Smooth muscle cell (in vitro differentiated cells): ENCODE data around the gene ZNF322. TPM values are rescaled to one million over a fixed set of nuclear protein-coding genes. Genes with fewer than 3 reads are reported as not detected.

ENCODE experiments used
- DNase-seq: peaks from one replicate; lab custom pipeline; 2025; ENCODE audit not compliant: unreplicated experiment; lab: John Stamatoyannopoulos, UW
- H2AFZ ChIP-seq: fragments of 200-600 bp; sonication (generic); 2 replicates; pipeline ENCODE4 v1.6.0; 2016; ENCODE audit warnings: antibody characterized with exemption, low read depth, mild to moderate bottlenecking
- H3F3A ChIP-seq: fragments of 200-600 bp; sonication (generic); 2 replicates; pipeline ENCODE4 v1.6.0; 2017; ENCODE audit warnings: antibody characterized with exemption, low read depth
- H3K27ac ChIP-seq: fragments of 200-600 bp; sonication (generic); 2 replicates; pipeline ENCODE4 v1.5.1; 2016; ENCODE audit warnings: low read depth, mild to moderate bottlenecking
- H3K27me3 ChIP-seq: fragments of 200-600 bp; sonication (generic); 2 replicates; pipeline ENCODE4 v1.6.1; 2016; ENCODE audit warnings: low read depth, mild to moderate bottlenecking
- H3K36me3 ChIP-seq: fragments of 200-600 bp; sonication (generic); 2 replicates; pipeline ENCODE4 v1.5.1; 2016; ENCODE audit warnings: low read depth
- H3K4me1 ChIP-seq: fragments of 200-600 bp; sonication (generic); 2 replicates; pipeline ENCODE4 v1.5.1; 2016; ENCODE audit warnings: low read depth
- H3K4me2 ChIP-seq: fragments of 200-600 bp; sonication (generic); 2 replicates; pipeline ENCODE4 v1.6.0; 2016; ENCODE audit warnings: mild to moderate bottlenecking
- H3K4me3 ChIP-seq: fragments of 200-600 bp; sonication (generic); 2 replicates; pipeline ENCODE4 v1.5.1; 2016; ENCODE audit warnings: mild to moderate bottlenecking
- H3K79me2 ChIP-seq: fragments of 200-600 bp; sonication (generic); 2 replicates; pipeline ENCODE4 v1.6.0; 2016; ENCODE audit warnings: low read depth, mild to moderate bottlenecking
- H3K9ac ChIP-seq: fragments of 200-600 bp; sonication (generic); 2 replicates; pipeline ENCODE4 v1.6.0; 2016; ENCODE audit warnings: low read depth
- H3K9me3 ChIP-seq: fragments of 200-600 bp; sonication (generic); replicated peaks from 2 replicates; pipeline ENCODE4 v1.5.1; 2016; ENCODE audit warnings: low read depth
- H4K20me1 ChIP-seq: fragments of 200-600 bp; sonication (generic); 2 replicates; pipeline ENCODE4 v1.6.0; 2016; ENCODE audit warnings: low read depth
- CTCF ChIP-seq: fragments of 200-600 bp; sonication (generic); IDR thresholded peaks from 2 replicates; pipeline ENCODE4 v1.5.1; 2017; ENCODE audit warnings: borderline replicate concordance, mild to moderate bottlenecking, antibody characterized with exemption; ENCODE audit not compliant: insufficient read depth, poor library complexity, severe bottlenecking
- WGBS: methylation state at CpG from one replicate; pipeline ENCODE4 v1.1.7; 2016; ENCODE audit warnings: low lambda C conversion rate; 5-methylcytosine and 5-hydroxymethylcytosine counted together
- polyA plus RNA-seq: library from polyadenylated mRNA; unstranded; fragments of >200 nt; fragmentation: Nextera tagmentation; extraction: Ambion mirVana; gene quantifications from 2 replicates; pipeline ENCODE4 v1.2.1, GENCODE V29; 2016
- total RNA-seq: library from RNA; depleted of rRNA; stranded (reverse); fragments of >200 nt; gene quantifications from 2 replicates; pipeline ENCODE4 v1.2.3, GENCODE V29; 2014

The ZNF322 gene
- total and polyA plus RNA-seq, 2 experiments from 2014 or later: 13.7 to 23.9 TPM

GRCh38 chr6:26653007-26653406 lies 6.5 kb downstream of the ZNF322 start:
- H3K4me2 ChIP-seq: no peak overlapping the region
- no peak overlapping the region for H3K9ac ChIP-seq
- no peak overlapping the region for H3K4me3 ChIP-seq
- H3K79me2 ChIP-seq: peaks cover 94% of the 10 kb centered on the region
- H3K4me1 ChIP-seq: peaks cover 3% of the 10 kb centered on the region
- peaks cover 51% of the 10 kb centered on the region for H4K20me1 ChIP-seq
- no peak overlapping the region for H3K27ac ChIP-seq
- no peak for DNase-seq
- peaks cover 31% of the 10 kb centered on the region for H3K36me3 ChIP-seq
- H2AFZ ChIP-seq: no peak overlapping the region
- no peaks in the 10 kb centered on the region for H3K27me3 ChIP-seq
- 100% methylated on average over 5 of the region's 5 CpGs for WGBS
- no peak for TF ChIP-seq CTCF
- H3K9me3 ChIP-seq: no peaks in the 10 kb centered on the region
- no peaks in the 10 kb centered on the region for H3F3A ChIP-seq

GRCh38 chr6:26651133-26651781 lies 8.3 kb downstream of the ZNF322 start:
- H4K20me1 ChIP-seq: peaks cover 50% of the 10 kb centered on the region
- H3K27me3 ChIP-seq: no peaks in the 10 kb centered on the region
- no peaks in the 10 kb centered on the region for H3F3A ChIP-seq
- H3K79me2 ChIP-seq: peaks cover 94% of the 10 kb centered on the region
- peaks cover 33% of the 10 kb centered on the region for H3K36me3 ChIP-seq
- H3K4me1 ChIP-seq: no peaks in the 10 kb centered on the region
- H3K27ac ChIP-seq: no peak overlapping the region
- H3K9me3 ChIP-seq: no peaks in the 10 kb centered on the region
- no peak for DNase-seq
- TF ChIP-seq CTCF: no peak
- no peak overlapping the region for H3K4me3 ChIP-seq
- H3K4me2 ChIP-seq: no peak overlapping the region
- no peak overlapping the region for H2AFZ ChIP-seq
- no peak overlapping the region for H3K9ac ChIP-seq

- Histone ChIP-seq H4K20me1 (peaks cover 36% of the 10 kb centered on the region), H2AFZ (no peak overlapping the region), H3F3A (no peaks in the 10 kb centered on the region), H3K4me2 (no peak overlapping the region), H3K27ac (no peak overlapping the region), H3K4me1 (no peaks in the 10 kb centered on the region), H3K36me3 (peaks cover 34% of the 10 kb centered on the region), H3K79me2 (peaks cover 81% of the 10 kb centered on the region), H3K27me3 (no peaks in the 10 kb centered on the region), H3K9ac (no peak overlapping the region), H3K4me3 (no peak overlapping the region), H3K9me3 (no peaks in the 10 kb centered on the region)
- 97% methylated on average over 1 of the region's 1 CpG for WGBS
- DNase-seq: no peak
- no peak for TF ChIP-seq CTCF
These were observed 13.5 kb downstream of the ZNF322 start for GRCh38 chr6:26646074-26646473.

GRCh38 chr6:26640806-26641205 lies 18.7 kb downstream of the ZNF322 start:
- no peaks in the 10 kb centered on the region for H3K4me1 ChIP-seq
- no peaks in the 10 kb centered on the region for H3K27me3 ChIP-seq
- H3K79me2 ChIP-seq: peaks cover 35% of the 10 kb centered on the region
- H3K4me2 ChIP-seq: no peak overlapping the region
- H3K27ac ChIP-seq: no peak overlapping the region
- no peak for DNase-seq
- WGBS: 99% methylated on average over 2 of the region's 2 CpGs
- no peak overlapping the region for H3K4me3 ChIP-seq
- H3K9me3 ChIP-seq: peaks cover 10% of the 10 kb centered on the region
- no peak overlapping the region for H3K9ac ChIP-seq
- H3F3A ChIP-seq: no peaks in the 10 kb centered on the region
- peaks cover 45% of the 10 kb centered on the region for H3K36me3 ChIP-seq
- no peak for TF ChIP-seq CTCF
- H4K20me1 ChIP-seq: peaks cover 6% of the 10 kb centered on the region
- H2AFZ ChIP-seq: no peak overlapping the region
